ENCODE measurements around the gene ERCC6L. TPM values are rescaled to one million over a fixed set of nuclear protein-coding genes. Genes with fewer than 3 reads are reported as not detected.
"Not testable (repeated sequence)": the region's sequence is repeated elsewhere in the genome, so short reads cannot be mapped to it uniquely, and the experiment has no call there.

Gene ERCC6L
- total RNA-seq, 1 donor from 2014 or later, result 0.41 TPM

GRCh38 chrX:72255445-72255844 is 16.6 kb upstream of the ERCC6L start:
- no peak for FAIRE-seq
- peak in 1 of 2 donors; percentile 27 for DNase-seq (ENCODE audit: low spot score in 2 of 2)

GRCh38 chrX:72254816-72255215 is 16.0 kb upstream of the ERCC6L start:
- no peak for FAIRE-seq
- DNase-seq (ENCODE audit: low spot score in 2 of 2), result no peak

- DNase-seq (ENCODE audit: low spot score in 2 of 2), result no peak
- FAIRE-seq, result no peak
Observed at GRCh38 chrX:72253686-72254085, 14.9 kb upstream of the ERCC6L start.

GRCh38 chrX:72247206-72247942 is 8.5 kb upstream of the ERCC6L start:
- no peak for DNase-seq (ENCODE audit: low spot score in 2 of 2)
- FAIRE-seq, result no peak

DNA sequence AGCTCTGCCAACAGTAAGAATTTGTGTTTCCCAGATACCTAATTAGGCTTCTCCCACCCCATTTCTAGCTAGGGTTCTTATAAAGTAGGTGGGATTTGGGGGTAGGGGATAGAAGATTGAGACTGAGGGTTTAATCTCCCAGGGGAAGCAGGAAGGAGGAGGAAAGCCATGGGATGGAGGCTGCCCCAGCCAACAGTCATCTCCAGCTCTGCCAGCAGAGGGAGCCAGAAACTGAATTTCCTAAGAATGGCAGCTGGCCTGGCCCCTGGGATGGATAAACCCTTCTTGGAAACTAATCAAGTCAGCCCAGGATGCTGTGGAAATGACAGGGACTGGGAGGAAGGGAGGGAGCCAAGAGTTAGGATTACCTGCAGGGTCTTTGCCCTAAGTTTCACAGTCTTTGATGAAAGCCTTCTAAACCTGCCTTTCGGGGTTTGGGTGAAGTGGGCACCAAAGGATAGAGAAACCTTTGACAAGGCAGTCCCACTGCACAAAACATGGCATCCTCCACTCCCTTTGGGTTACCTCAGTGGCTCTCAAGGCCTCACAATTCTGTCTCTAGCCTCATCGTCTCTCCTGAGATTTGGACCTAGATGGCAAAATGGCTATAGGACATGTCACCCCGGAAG is 6.7 kb upstream of the ERCC6L start:
- DNase-seq (ENCODE audit: low spot score in 2 of 2), result peak; percentile 29 to 45

GRCh38 chrX:72243472-72243871 is 4.6 kb upstream of the ERCC6L start:
- FAIRE-seq (no peak), DNase-seq (ENCODE audit: low spot score in 2 of 2) (no peak)

More for the DNA sequence above, 6.7 kb upstream of the ERCC6L start:
- FAIRE-seq, result no peak

DNA sequence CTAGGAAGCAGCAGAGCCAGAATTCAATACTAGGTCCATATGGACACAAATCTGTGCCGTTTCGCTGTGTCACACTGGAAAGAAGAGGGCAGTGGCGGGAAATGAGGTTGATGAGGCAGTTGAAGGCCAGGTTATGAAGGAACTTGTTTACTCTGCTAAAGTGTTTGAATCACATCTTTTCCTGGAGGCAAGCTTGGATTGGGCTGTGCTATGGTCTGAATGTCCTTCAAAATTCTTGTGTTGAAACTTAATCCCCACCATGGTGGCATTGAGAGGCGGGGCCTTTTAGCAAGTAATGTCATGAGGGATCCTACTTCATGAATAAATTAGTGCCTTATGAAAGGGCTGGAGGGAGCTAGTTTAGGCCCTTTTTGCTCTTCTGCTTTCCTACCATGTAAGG is 2.1 kb upstream of the ERCC6L start:
- DNase-seq (ENCODE audit: low spot score in 2 of 2) (no peak), FAIRE-seq (no peak)

- DNase-seq (ENCODE audit: low spot score in 2 of 2) (no peak), FAIRE-seq (no peak)
Observed at GRCh38 chrX:72238183-72238582, 644 bp downstream of the ERCC6L start.

GRCh38 chrX:72236841-72237240 is 2.0 kb downstream of the ERCC6L start:
- FAIRE-seq (no peak), DNase-seq (ENCODE audit: low spot score in 2 of 2) (no peak)

DNA sequence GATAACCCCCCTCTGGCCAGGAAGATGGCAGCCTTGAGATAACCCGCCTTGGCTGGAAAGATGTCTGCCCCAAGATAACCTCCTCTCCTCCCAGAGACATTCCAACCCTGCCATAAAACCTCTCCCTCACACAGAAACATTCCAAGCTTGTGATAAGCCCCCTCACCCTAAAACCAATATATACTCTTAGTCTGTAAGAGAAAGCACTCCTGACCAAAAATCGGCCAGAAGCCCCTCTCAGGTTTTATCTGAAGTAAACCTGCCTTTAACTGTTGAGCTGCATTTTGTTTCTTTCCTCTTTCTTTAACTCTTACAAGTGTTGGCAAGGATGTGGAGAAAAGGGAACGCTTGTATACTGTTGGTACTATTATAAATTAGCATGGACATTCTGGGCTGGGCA is 8.5 kb downstream of the ERCC6L start:
- FAIRE-seq (no peak), DNase-seq (ENCODE audit: low spot score in 2 of 2) (no peak)

DNA sequence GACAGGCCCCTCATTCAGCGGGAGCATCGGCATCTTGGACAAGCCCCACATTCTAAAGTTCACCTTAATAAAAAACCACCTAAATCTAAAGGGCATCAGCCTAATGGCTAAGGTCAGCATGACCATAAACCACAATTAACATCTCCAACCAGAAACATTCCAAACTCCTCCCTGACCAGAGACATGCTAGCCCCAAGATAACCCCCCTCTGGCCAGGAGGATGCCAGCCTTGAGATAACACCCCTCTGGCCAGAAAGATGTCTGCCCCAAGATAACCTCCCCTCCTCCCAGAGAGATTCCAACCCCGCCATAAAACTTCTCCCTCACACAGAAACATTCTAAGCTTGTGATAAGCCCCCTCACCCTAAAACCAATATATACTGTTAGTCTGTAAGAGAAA is 18.5 kb downstream of the ERCC6L start:
- not testable (repeated sequence) for DNase-seq (ENCODE audit: low spot score in 2 of 2); FAIRE-seq

DNA sequence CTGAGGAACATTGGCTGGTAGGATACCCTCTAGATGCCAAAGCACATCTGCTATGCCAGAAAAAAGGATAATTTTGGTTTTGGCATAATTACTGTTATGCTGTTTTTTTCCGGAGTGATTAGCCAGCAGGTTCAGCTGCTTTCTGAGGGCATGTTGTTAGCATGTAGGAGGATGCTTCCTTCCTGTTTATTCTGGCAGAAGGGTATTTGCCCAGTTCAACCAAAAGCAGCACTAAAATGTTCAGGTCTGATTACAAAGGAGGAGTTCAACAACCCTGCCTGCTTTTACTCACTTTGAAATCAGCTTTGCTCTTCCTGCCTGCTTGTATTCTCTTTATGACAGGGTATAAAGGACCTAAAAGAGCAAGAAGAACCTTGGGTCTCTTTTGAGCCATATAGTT is 21.9 kb downstream of the ERCC6L start:
- no peak for FAIRE-seq
- no peak for DNase-seq (ENCODE audit: low spot score in 2 of 2)

GRCh38 chrX:72208126-72208800 is 30.6 kb downstream of the ERCC6L start:
- FAIRE-seq, result no peak
- no peak for DNase-seq (ENCODE audit: low spot score in 2 of 2)

GRCh38 chrX:72207366-72207765 is 31.5 kb downstream of the ERCC6L start:
- DNase-seq (ENCODE audit: low spot score in 2 of 2) (no peak), FAIRE-seq (no peak)

GRCh38 chrX:72205706-72206105 is 33.1 kb downstream of the ERCC6L start:
- DNase-seq (ENCODE audit: low spot score in 2 of 2) (no peak), FAIRE-seq (no peak)

GRCh38 chrX:72203421-72203820 is 35.4 kb downstream of the ERCC6L start:
- no peak for DNase-seq (ENCODE audit: low spot score in 2 of 2)
- FAIRE-seq, result no peak

DNA sequence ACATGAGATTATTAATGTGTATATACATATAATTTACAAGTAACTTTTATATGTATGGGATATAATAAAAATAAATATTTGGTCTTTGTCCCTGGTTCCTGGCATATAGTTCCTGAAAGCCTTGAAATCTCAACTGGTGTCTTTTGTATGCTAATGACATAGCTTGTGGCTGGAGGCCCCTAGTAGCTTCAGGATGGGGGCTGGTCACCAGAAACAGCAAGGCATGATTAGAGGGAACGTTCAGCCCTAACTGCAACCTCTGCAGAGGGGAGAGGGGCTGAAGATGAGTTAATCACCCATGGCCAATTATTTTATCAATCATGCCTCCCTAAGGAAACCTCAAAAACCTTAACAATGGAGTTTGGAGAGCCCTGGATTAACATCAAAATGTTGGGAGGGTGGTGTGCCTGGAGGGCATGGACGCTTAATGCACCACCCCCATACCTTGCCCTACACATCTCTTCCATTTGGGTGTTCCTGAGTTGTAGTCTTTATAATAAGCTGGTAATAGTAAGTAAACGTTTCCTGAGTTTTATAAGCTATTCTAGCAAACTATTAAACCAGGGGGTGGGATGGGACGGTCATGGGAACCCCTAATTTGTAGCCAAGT is 35.9 kb downstream of the ERCC6L start:
- DNase-seq (ENCODE audit: low spot score in 2 of 2) (no peak), FAIRE-seq (no peak)

GRCh38 chrX:72201836-72202536 is 36.8 kb downstream of the ERCC6L start:
- FAIRE-seq, result no peak

DNA sequence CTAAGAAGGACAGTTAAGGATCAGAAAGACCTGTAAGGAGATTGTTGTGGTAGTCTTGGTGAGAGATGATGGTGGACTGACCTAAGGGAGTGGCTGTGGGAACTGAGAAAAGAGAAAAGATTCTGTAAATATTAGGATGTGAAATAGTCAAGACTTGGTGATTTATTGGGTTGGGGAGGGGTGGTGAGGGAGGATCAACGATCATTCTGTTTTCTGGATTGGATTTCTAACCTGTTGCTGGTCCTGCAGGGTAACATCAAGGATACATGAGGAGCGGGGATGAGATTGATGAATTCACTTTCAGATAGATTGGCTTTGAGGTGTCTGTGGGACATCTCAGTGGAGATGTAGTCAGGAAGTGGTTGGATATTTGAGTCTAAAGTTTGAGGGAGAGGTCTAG is 55.9 kb downstream of the ERCC6L start:
- no peak for DNase-seq (ENCODE audit: low spot score in 2 of 2)
- no peak for FAIRE-seq

More at GRCh38 chrX:72201836-72202536, 36.8 kb downstream of the ERCC6L start:
- DNase-seq (ENCODE audit: low spot score in 2 of 2), result no peak

All from frontal cortex (tissue), 4 donors.